GM19372 (cell line): ENCODE measurements around the gene MMS19.
"Not testable (repeated sequence)": the region's sequence is repeated elsewhere in the genome, so short reads cannot be mapped to it uniquely, and the experiment has no call there.

Experiments used
- ATAC-seq: cut with Tn5 transposase; IDR thresholded peaks from one replicate; pipeline ENCODE4 v1.9.1; 2021; ENCODE audit warnings: mild to moderate bottlenecking, low read depth, moderate library complexity; ENCODE audit not compliant: unreplicated experiment

The MMS19 gene

GRCh38 chr10:97498076-97498840 is at the start of gene MMS19:
MMS19 (minus strand) TSS chr10:97498422; CDS start chr10:97498384, 38 bp downstream.
- ATAC-seq, result peak; percentile 88

DNA sequence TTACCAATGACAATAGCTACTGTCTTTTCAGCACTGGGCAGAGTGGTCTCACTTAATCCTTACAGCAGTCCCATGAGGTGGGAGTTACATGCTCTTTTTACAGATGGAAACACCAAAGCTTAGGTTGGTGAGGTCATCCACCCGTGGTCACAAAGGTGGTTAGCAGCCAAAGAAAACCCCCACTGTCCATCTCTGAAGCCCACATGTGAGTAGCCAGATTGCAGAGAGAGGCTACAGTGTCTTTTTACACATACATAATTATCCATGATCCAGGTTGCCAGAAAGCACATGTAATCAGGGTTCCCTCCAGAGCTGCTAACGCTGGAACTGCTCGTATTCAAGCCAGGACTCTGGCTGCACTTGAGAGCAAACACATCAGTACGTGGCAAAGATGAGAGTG is 49.7 kb upstream of the MMS19 start:
- ATAC-seq, result no peak

- ATAC-seq, result no peak
Measured at GRCh38 chr10:97547271-97547600, 49.0 kb upstream of the MMS19 start.

DNA sequence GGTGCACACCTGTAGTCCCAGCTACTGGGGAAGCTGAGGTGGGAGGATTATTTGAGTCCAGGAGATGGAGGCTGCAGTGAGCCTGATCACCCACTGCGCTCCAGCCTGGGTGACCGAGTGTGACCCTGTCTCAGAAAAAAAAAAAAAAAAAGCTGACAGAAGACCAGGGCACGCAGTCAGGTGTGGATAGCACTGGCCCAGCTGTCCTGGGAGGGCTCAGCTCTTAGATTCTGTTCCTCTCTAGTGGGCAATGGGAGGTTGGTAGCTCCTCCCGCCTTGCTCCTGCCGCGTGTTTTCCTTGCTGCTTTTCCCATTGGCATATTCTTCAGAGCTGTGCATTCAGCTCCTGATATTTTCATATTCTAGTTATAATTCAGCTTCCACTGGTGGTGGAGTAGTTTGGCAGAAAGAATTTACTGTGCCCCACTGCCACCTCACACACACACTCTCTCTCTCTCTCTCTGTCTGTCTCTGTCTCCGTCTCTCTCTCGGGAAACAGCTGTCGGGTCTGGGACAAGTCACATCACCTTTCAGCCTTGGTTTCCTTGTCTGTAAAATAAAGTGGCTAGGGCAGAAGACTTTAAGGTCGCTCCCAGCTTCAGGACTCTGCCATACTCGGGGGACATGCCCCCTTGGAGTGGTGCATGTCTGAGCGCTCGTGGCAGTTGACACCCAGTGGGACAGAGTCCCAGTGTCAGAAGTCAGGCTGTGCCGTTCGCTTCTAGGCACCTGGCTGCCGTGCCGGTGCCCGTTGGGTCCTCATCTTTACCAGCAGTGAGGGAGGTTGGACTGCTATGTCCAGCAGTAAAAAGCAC is 48.4 kb upstream of the MMS19 start:
- ATAC-seq, result no peak

GRCh38 chr10:97543025-97543546 is 44.9 kb upstream of the MMS19 start:
- ATAC-seq, result no peak

DNA sequence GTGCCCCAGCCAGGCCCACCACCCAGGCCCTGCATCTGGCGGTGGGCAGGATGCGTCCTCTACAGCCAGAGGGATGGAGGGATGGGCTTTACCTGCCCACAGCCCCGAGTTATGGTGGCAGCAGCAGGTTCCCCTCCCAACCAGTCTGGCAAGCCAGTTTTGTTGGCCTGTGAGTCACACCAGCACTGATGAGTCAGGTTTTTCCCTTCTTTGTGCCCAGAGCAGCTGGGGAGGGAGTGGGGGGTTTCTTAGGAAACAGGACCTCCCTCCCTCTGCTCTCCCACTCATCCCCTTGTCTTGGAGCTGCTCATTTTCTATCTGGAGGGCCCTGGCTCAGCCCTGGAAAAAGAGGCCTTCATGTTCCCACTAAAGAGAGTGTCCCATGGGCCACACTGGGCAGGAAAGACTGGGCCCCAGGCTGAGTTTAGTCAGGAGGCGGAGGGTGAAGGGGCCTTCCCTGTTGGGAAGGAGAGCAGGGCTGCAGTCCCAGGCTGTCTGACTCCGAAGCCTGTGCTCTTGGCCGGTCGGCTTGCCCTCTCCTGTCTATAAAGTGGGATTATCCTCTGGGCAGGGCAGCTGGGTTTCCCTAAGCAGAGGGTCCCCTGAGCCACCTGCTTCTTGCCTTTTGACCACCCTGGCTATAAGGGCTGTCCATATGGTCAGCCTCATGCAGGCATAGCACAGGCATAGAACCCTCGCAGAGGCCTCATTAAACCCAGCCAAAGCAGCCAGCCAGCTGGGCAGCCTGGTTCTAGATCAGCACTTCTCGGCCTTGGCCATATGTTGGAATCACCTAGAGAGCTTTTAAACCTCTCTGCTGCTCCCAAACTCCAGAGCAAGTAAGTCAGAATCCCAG is 44.2 kb upstream of the MMS19 start:
- ATAC-seq, result no peak

DNA sequence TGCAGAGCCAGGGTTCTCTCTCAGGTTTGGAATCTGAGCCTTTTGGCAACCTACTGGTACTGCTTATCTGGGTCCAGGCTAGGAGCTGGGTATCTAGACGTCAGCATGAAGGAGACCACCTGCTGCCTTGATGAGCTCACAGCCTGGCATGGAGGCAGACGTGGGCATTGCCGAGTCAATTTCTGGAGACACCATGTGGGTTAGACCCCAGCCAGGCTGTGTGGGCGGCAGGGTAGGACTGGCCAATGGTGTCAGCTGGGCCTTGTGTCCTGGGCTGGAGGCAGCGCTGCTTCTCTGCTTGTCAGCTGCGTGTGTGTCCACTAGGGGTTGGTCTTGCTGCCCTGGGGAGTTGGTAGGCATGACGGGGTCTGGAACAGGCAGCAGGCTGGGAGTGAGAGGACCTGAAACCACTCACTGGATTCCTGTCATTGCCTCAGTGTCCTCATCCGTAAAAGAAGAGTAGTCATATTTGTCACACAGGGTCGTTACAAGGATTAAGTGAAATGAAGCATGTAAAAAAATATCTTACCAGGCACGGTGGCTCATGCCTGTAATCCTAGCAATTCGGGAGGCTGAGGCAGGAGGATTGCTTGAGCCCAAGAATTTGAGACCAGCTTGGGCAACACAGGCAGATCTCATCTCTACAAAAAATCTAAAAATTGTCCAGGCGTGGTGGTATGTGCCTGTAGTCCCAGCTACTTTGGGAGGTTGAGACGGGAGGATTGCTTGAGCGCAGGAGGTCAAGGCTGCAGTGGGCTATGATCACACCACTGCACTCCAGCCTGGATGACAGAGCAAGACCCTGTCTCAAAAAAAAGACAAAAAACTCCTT is 42.7 kb upstream of the MMS19 start:
- no peak for ATAC-seq

DNA sequence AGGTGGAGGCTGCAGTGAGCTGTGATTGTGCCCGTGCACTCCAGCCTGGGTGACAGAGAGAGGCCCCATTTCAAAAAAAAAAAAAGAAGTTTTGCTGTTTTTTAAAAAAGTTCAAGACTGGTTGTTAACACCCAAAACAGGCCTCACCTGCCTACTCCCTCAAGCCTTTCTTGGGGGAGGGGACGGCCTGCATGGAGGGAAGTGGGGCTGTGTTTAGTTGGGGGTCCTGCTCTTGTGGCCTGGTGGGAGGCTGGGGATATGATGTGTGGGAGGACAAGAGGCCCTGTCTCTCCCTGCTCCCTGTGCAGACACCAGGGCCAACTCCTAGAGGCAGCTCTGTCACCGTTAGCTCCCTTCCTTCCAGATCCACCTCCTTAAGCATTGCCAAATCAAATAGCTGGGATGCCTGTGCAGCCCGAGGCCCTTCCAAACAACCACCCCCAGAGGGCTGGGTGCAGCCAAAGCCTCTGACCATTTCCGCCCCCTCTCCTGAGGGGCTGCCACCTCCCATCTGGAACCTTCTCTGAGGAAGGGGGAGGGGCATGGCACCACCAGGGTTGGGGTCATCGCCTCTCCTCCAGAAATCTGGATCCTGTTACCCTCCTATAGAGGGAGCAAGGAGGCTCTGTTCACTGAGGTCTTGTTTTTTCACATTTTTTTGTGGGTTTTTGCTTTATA is 41.4 kb upstream of the MMS19 start:
- no peak for ATAC-seq

DNA sequence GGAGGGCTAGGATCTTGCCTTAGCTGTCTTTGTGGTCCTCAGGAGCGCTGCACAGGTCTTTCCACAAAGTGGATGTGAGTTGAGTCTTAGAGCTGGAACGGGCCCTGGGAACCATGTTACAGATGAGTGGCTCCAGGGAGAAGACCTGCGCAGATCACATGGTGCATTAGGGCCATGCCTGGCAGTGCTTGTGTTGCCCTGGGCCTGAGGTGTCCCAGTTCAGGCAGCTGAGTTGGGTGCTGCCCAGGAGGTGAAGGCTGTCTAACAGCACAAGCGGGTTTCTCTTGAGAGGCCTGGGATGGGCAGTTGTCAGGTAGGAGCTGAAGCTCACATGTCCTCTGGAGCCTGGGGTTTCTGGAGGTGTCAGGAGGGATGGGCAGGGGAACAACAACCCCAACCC is 40.6 kb upstream of the MMS19 start:
- ATAC-seq, result no peak

DNA sequence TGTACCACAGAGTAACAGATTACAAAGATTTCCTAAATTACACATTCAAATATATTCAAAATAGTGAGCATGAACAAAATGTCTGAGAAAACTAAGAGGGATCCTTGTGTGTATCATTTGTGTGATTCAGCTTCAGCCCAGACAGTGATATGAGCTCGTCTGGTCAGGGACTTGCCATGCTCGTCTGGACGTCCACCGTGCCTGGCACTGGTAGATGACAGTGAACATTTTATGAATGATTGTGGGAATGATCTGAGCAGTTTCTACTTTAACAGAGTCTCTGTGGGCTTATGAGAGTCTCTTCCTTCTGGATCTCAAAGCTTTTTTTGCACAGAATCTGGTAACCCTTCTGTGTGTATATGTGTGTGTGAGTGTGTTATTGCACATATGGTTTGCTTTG is 40.2 kb upstream of the MMS19 start:
- no peak for ATAC-seq

GRCh38 chr10:97537186-97537869 is 39.1 kb upstream of the MMS19 start:
- ATAC-seq, result no peak

GRCh38 chr10:97534746-97535367 is 36.6 kb upstream of the MMS19 start:
- ATAC-seq, result no peak

GRCh38 chr10:97533888-97534287 is 35.7 kb upstream of the MMS19 start:
- no peak for ATAC-seq

DNA sequence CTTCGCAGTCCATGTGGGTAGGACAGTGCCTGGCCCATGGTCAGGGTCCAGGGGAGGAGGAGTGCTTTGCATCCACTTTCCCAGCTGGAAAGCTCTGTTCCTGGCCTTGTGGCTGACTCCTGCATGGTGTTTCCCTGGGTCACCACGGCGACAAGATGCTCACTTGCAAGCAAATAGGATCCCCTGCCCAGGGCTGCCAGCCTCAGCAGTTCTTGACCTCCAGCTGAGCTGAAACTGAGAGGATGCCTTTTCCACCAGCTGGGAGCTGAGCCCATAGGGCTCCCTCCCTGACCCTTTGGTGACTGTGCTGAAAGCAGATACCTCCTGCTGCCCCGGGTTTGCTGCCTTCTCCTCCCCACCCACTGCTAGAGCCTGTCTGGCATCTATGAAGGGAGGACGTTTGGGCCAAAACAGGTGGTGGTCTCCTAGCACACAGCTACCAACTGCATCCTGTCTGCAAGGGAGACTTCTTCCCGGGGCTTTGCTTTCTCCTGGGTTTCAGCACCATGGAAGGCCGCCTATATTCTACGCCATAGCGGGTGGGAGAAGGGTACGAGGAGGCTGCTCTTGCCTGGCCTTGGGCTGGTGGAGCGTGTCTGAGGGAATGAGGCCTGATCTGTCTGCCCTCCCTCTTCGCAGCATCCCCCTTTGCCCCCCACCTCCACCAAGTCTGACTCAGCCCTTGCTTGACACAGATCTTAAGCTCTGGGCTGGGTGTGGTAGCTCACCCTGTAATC is 34.9 kb upstream of the MMS19 start:
- ATAC-seq, result no peak

GRCh38 chr10:97531401-97531986 is 33.3 kb upstream of the MMS19 start:
- no peak for ATAC-seq

GRCh38 chr10:97529685-97530465 is 31.7 kb upstream of the MMS19 start:
- no peak for ATAC-seq

GRCh38 chr10:97528876-97529275 is 30.7 kb upstream of the MMS19 start:
- not testable (repeated sequence) for ATAC-seq
